PC-3 (cell line): Measurements from ENCODE around the gene AGBL5. TPM values are rescaled to one million over a fixed set of nuclear protein-coding genes. Genes with fewer than 3 reads are reported as not detected.
A peak's percentile ranks its signal among the peaks of the same experiment; 100 is the strongest.

ENCODE experiments used
- ATAC-seq: fragments of 200-7000 bp; cut with Tn5 transposase; 2 replicates; pipeline ENCODE4 v1.9.1; 2020; ENCODE audit warnings: mild to moderate bottlenecking, moderate library complexity
- BruUV-seq: library from RNA; stranded (reverse); fragments of 400-500 nt; replicated peaks from 2 replicates; lab custom pipeline; 2021; lab: Mats Ljungman, UMichigan
- CTCF ChIA-PET: fragments of 300-600 bp; sonication (Branson Sonifier 250); formaldehyde crosslinking; loops from one replicate; lab custom pipeline; 2022; ENCODE audit warnings: antibody characterized with exemption; lab: Charles Lee
- POLR2A ChIA-PET: fragments of 300-600 bp; sonication (Branson Sonifier 250); formaldehyde crosslinking; loops from one replicate; lab custom pipeline; 2022; ENCODE audit warnings: antibody characterized with exemption; ENCODE audit not compliant: unreplicated experiment; lab: Charles Lee
- DNase-seq: peaks from one replicate; pipeline ENCODE4 v3.0.0-alpha.2; 2015
- H2AFZ ChIP-seq: fragments of 300-600 bp; sonication (generic); 2 replicates; pipeline ENCODE4 v1.6.0; 2016; ENCODE audit warnings: antibody characterized with exemption, low read length
- H3F3A ChIP-seq: fragments of 300-600 bp; sonication (generic); one replicate; pipeline ENCODE4 v1.6.0; 2017; ENCODE audit warnings: antibody characterized with exemption, low read length, control low read depth, mild to moderate bottlenecking; ENCODE audit not compliant: unreplicated experiment
- H3K27ac ChIP-seq: fragments of 300-600 bp; sonication (generic); 2 replicates; pipeline ENCODE4 v1.5.1; 2016; ENCODE audit warnings: mild to moderate bottlenecking, low read length
- H3K27me3 ChIP-seq: fragments of 300-600 bp; sonication (generic); 2 replicates; pipeline ENCODE4 v1.6.1; 2016; ENCODE audit warnings: low read length, mixed read lengths
- H3K36me3 ChIP-seq: fragments of 300-600 bp; sonication (generic); 2 replicates; pipeline ENCODE4 v1.6.1; 2016; ENCODE audit warnings: low read depth, mixed run types, low read length, mixed read lengths
- H3K4me1 ChIP-seq: fragments of 300-600 bp; sonication (generic); 2 replicates; pipeline ENCODE4 v1.5.1; 2016; ENCODE audit warnings: low read length; ENCODE audit not compliant: insufficient read depth
- H3K4me2 ChIP-seq: fragments of 300-600 bp; sonication (generic); 2 replicates; pipeline ENCODE4 v1.6.0; 2016; ENCODE audit warnings: low read length
- H3K4me3 ChIP-seq: fragments of 300-600 bp; sonication (generic); 2 replicates; pipeline ENCODE4 v1.5.1; 2016; ENCODE audit warnings: mild to moderate bottlenecking, low read length, mixed read lengths
- H3K79me2 ChIP-seq: fragments of 300-600 bp; sonication (generic); 2 replicates; pipeline ENCODE4 v1.6.1; 2017; ENCODE audit warnings: low read length, mixed read lengths
- H3K9ac ChIP-seq: fragments of 300-600 bp; sonication (generic); 2 replicates; pipeline ENCODE4 v1.6.0; 2016; ENCODE audit warnings: mild to moderate bottlenecking, low read length
- H3K9me2 ChIP-seq: fragments of 300-600 bp; sonication (generic); replicated peaks from 2 replicates; pipeline ENCODE4 v1.6.1; 2016; ENCODE audit warnings: mixed run types, low read length, mixed read lengths
- H3K9me3 ChIP-seq: fragments of 300-600 bp; sonication (generic); 2 replicates; pipeline ENCODE4 v1.6.1; 2016; ENCODE audit warnings: low read length, mixed read lengths
- H4K20me1 ChIP-seq: fragments of 300-600 bp; sonication (generic); 2 replicates; pipeline ENCODE4 v1.6.1; 2016; ENCODE audit warnings: low read length, mixed read lengths
- EZH2 ChIP-seq: fragments of 300-600 bp; sonication (generic); IDR thresholded peaks from one replicate; pipeline ENCODE4 v1.6.1; 2017; ENCODE audit warnings: antibody characterized with exemption, mild to moderate bottlenecking, low read length; ENCODE audit not compliant: unreplicated experiment
- EZH2phosphoT487 ChIP-seq: fragments of 300-600 bp; sonication (generic); IDR thresholded peaks from 2 replicates; pipeline ENCODE4 v1.6.1; 2018; ENCODE audit warnings: mild to moderate bottlenecking, antibody characterized with exemption, low read length, borderline replicate concordance
- intact Hi-C: fragments of 100-400 bp; cut with micrococcal nuclease; formaldehyde crosslinking; loops from 2 replicates; pipeline ENCODE4 v1.9.0; 2023
- total RNA-seq: library from RNA; depleted of rRNA; stranded (reverse); fragments of >200 nt; gene quantifications from 2 replicates; pipeline ENCODE4 v1.2.3, GENCODE V29; 2014
- TF ChIP-seq, protein P1 (sequence below): fragments of 300-600 bp; sonication (generic); conservative IDR thresholded peaks from 2 replicates; pipeline ENCODE4 v1.5.1; 2017; ENCODE audit warnings: antibody characterized with exemption, low read depth, mild to moderate bottlenecking, low read length

Gene AGBL5
- total RNA-seq, 1 experiment from 2014 or later, result 14.1 TPM

DNA sequence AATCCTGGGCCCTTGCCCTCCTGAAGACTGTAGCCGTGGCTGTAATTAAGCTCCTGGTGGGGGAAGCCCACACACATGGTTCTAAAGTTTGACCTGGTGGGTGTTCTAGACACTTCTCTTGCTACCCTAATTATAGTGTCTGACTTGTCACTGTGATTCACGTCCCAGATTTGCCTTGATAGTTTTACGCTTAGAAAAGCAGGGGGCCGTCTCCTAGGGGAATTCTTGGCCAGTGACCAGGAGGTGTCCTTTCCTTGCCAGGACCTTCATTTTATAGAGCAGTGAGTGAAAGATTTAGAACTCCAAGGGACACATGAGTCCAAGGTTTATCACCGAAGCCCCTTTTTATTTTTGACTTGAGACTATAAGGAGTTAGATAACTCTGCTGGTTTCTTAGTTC is 9.7 kb upstream of the AGBL5 start:
- Histone ChIP-seq H3K4me2 (no peak overlapping the region), H3K4me1 (no peaks in the 10 kb centered on the region), H3K9ac (no peak overlapping the region), H2AFZ (no peak overlapping the region), H3K27ac (no peak overlapping the region), H3F3A (no peaks in the 10 kb centered on the region), H3K4me3 (no peak overlapping the region), H3K36me3 (peaks cover 44% of the 10 kb centered on the region), H4K20me1 (no peaks in the 10 kb centered on the region), H3K9me3 (no peaks in the 10 kb centered on the region), H3K79me2 (no peaks in the 10 kb centered on the region), H3K27me3 (no peaks in the 10 kb centered on the region), H3K9me2 (no peaks in the 10 kb centered on the region)
- intact Hi-C loops, result no loop called here
- TF ChIP-seq, protein P1, sequence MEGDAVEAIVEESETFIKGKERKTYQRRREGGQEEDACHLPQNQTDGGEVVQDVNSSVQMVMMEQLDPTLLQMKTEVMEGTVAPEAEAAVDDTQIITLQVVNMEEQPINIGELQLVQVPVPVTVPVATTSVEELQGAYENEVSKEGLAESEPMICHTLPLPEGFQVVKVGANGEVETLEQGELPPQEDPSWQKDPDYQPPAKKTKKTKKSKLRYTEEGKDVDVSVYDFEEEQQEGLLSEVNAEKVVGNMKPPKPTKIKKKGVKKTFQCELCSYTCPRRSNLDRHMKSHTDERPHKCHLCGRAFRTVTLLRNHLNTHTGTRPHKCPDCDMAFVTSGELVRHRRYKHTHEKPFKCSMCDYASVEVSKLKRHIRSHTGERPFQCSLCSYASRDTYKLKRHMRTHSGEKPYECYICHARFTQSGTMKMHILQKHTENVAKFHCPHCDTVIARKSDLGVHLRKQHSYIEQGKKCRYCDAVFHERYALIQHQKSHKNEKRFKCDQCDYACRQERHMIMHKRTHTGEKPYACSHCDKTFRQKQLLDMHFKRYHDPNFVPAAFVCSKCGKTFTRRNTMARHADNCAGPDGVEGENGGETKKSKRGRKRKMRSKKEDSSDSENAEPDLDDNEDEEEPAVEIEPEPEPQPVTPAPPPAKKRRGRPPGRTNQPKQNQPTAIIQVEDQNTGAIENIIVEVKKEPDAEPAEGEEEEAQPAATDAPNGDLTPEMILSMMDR, result no peak
- no peak for TF ChIP-seq EZH2
- TF ChIP-seq EZH2phosphoT487, result no peak
- BruUV-seq, result no TSS peak
- ChIA-PET CTCF (no interaction called here), POLR2A (no interaction called here)
- ATAC-seq, result no peak
- no peak for DNase-seq

DNA sequence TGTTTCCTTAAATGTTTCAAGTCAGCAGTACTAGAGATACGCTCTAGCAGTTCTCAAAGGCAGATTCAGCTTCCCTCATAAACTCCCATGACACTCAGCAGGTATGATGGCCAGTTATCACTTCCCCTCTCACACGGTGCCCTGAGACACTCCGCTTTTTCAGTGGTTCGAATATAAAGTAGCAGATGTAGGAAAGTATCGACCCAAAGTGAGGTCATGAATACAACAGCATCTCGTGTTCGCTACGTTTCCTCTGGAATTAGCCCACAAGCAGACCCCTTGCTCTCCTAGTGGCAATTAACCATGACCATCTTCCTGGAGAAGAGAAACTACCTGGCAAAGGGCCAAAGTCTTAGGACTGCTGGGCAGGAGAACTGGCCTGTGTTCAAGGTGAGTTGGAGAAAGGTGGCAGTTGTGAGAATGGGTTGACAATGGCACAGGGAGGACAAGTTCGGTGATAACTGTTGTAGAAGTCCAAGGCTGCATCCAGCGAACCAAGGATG is 9.3 kb upstream of the AGBL5 start:
- ChIA-PET CTCF (no interaction called here), POLR2A (interaction anchor here (0.6 kb wide), 1 partner anchor 14 kb away, joined by 5 read pairs; no protein-coding TSS in a partner anchor)
- Histone ChIP-seq H3K27me3 (no peaks in the 10 kb centered on the region), H3K4me2 (no peak overlapping the region), H3F3A (no peaks in the 10 kb centered on the region), H2AFZ (no peak overlapping the region), H3K79me2 (no peaks in the 10 kb centered on the region), H3K9me3 (no peaks in the 10 kb centered on the region), H3K9ac (no peak overlapping the region), H3K9me2 (no peaks in the 10 kb centered on the region), H3K27ac (no peak overlapping the region), H3K4me3 (no peak overlapping the region), H3K4me1 (no peaks in the 10 kb centered on the region), H4K20me1 (no peaks in the 10 kb centered on the region), H3K36me3 (peaks cover 39% of the 10 kb centered on the region)
- no peak for TF ChIP-seq EZH2phosphoT487
- TF ChIP-seq EZH2, result no peak
- TF ChIP-seq, protein P1, result no peak
- ATAC-seq, result no peak
- TSS peak; percentile 5 for BruUV-seq
- DNase-seq, result no peak
- intact Hi-C loops, result no loop called here

DNA sequence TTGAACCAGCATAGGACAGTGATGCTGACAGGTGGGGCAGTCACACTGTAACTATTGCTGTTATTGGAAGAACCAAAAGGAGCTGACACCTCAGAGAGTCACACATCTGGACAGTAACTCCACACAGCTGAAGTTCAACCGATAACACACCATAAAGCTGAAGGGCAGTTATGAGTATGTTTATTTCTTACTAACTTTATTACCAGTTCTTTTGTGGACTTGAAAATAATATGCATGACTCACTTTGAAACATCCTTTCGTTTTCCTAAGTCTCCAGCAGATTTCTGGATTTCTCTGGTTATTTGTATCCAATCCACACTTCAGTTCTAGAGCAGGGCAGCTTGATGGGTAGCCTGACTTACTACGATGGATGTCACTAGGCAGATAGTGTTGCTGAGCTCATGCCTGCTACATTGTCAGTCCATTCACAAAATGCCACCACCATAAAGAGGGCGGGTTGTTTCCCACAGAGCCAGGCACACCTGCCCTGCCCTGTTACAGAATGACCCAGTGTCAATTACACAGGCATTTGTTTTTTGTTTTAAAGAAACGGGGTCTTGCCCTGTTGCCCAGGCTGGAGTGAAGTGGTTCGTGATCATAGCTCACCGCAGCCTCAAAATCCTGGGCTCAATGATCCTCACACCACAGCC is 8.4 kb upstream of the AGBL5 start:
- no TSS peak for BruUV-seq
- peak; percentile 73 for ATAC-seq
- CTCF ChIA-PET, result no interaction called here
- Histone ChIP-seq H3K27ac (no peak overlapping the region), H3K4me2 (no peak overlapping the region), H3K9me2 (no peaks in the 10 kb centered on the region), H4K20me1 (no peaks in the 10 kb centered on the region), H3K4me3 (no peak overlapping the region), H2AFZ (no peak overlapping the region), H3K4me1 (no peaks in the 10 kb centered on the region), H3K9me3 (no peaks in the 10 kb centered on the region), H3K36me3 (peaks cover 30% of the 10 kb centered on the region), H3F3A (no peaks in the 10 kb centered on the region), H3K27me3 (no peaks in the 10 kb centered on the region), H3K79me2 (no peaks in the 10 kb centered on the region), H3K9ac (no peak overlapping the region)
- DNase-seq, result no peak
- no peak for TF ChIP-seq EZH2
- no peak for TF ChIP-seq EZH2phosphoT487
- TF ChIP-seq, protein P1, result no peak
- intact Hi-C loops, result no loop called here
- POLR2A ChIA-PET, result interaction anchor here (0.6 kb wide), 1 partner anchor 13 kb away, joined by 5 read pairs; no protein-coding TSS in a partner anchor
